Neuronal stem cell (in vitro differentiated cells): ENCODE measurements around the gene CD33.

ENCODE experiments used
- DNase-seq: peaks from one replicate; pipeline ENCODE4 v3.0.0-alpha.2; 2013; ENCODE audit warnings: low spot score
- H2AFZ ChIP-seq: one replicate; pipeline ENCODE4 v1.6.1; 2013; ENCODE audit warnings: mild to moderate bottlenecking, low read length, inconsistent platforms
- H2AK5ac ChIP-seq: 2 replicates; pipeline ENCODE4 v1.6.1; 2013; ENCODE audit warnings: low read depth, mild to moderate bottlenecking, inconsistent platforms, low read length, moderate library complexity, mixed read lengths
- H2BK120ac ChIP-seq: 2 replicates; pipeline ENCODE4 v1.6.1; 2013; ENCODE audit warnings: low read depth, mild to moderate bottlenecking, inconsistent platforms, low read length, moderate library complexity, mixed read lengths
- H2BK12ac ChIP-seq: one replicate; pipeline ENCODE4 v1.6.1; 2013; ENCODE audit warnings: low read length, inconsistent platforms
- H2BK15ac ChIP-seq: 2 replicates; pipeline ENCODE4 v1.6.1; 2013; ENCODE audit warnings: mild to moderate bottlenecking, low read length, inconsistent platforms, mixed read lengths
- H2BK5ac ChIP-seq: one replicate; pipeline ENCODE4 v1.6.1; 2013; ENCODE audit warnings: inconsistent platforms, mild to moderate bottlenecking, low read length, moderate library complexity
- H3K14ac ChIP-seq: one replicate; pipeline ENCODE4 v1.6.1; 2013; ENCODE audit warnings: low read length, inconsistent platforms
- H3K18ac ChIP-seq: 2 replicates; pipeline ENCODE4 v1.6.1; 2013; ENCODE audit warnings: low read length, inconsistent platforms
- H3K23ac ChIP-seq: 2 replicates; pipeline ENCODE4 v1.6.1; 2013; ENCODE audit warnings: low read depth, mild to moderate bottlenecking, mixed read lengths, low read length, inconsistent platforms; ENCODE audit not compliant: poor library complexity
- H3K27ac ChIP-seq: replicated peaks from 3 replicates; pipeline ENCODE4 v1.5.1; 2013; ENCODE audit warnings: low read length, inconsistent platforms
- H3K27me3 ChIP-seq, 3 experiments: 2 replicates each; pipeline ENCODE4 v1.6.1; 2013; ENCODE audit warnings: low read length in 3 of 3, mild to moderate bottlenecking in 2 of 3, inconsistent platforms in 1 of 3, low read depth in 1 of 3, mixed read lengths in 1 of 3, moderate library complexity in 1 of 3; ENCODE audit not compliant: control insufficient read depth in 3 of 3, insufficient read depth in 3 of 3
- H3K36me3 ChIP-seq, 2 donors: replicated peaks in 1 of 2; 2 replicates each; pipeline ENCODE4 v1.6.1; 2013; ENCODE audit warnings: low read length in 2 of 2; ENCODE audit not compliant: control insufficient read depth in 2 of 2, insufficient read depth in 2 of 2
- H3K4ac ChIP-seq: 2 replicates; pipeline ENCODE4 v1.6.1; 2013; ENCODE audit warnings: inconsistent platforms, mild to moderate bottlenecking, low read length, moderate library complexity
- H3K4me1 ChIP-seq, 2 donors: 1 replicate in 1 of 2; 2 replicates in 1 of 2; pipeline ENCODE4 v1.6.1; 2013; ENCODE audit warnings: low read length in 2 of 2, low read depth in 1 of 2; ENCODE audit not compliant: control insufficient read depth in 2 of 2, insufficient read depth in 1 of 2
- H3K4me2 ChIP-seq: one replicate; pipeline ENCODE4 v1.6.1; 2013; ENCODE audit warnings: mild to moderate bottlenecking, low read length, inconsistent platforms; ENCODE audit not compliant: insufficient read depth, poor library complexity, severe bottlenecking
- H3K4me3 ChIP-seq, 2 donors: 2 replicates each; pipeline ENCODE4 v1.5.1; 2013; ENCODE audit warnings: low read length in 2 of 2, mild to moderate bottlenecking in 2 of 2, inconsistent platforms in 1 of 2, moderate library complexity in 1 of 2
- H3K79me1 ChIP-seq: one replicate; pipeline ENCODE4 v1.6.1; 2013; ENCODE audit warnings: low read depth, mild to moderate bottlenecking, inconsistent platforms, low read length, moderate library complexity
- H3K9ac ChIP-seq: one replicate; pipeline ENCODE4 v1.6.1; 2013; ENCODE audit warnings: mild to moderate bottlenecking, low read depth, low read length, inconsistent platforms; ENCODE audit not compliant: poor library complexity
- H3K9me3 ChIP-seq, 2 donors: replicated peaks in 1 of 2; 2 replicates each; pipeline versions ENCODE3 to v1.6.1; 2013; ENCODE audit warnings: low read length in 2 of 2, mild to moderate bottlenecking in 2 of 2, inconsistent platforms in 1 of 2, low read depth in 1 of 2, mixed read lengths in 1 of 2, moderate library complexity in 1 of 2; ENCODE audit not compliant: control insufficient read depth in 2 of 2, insufficient read depth in 1 of 2
- H4K8ac ChIP-seq: one replicate; pipeline ENCODE4 v1.6.1; 2013; ENCODE audit warnings: low read depth, mild to moderate bottlenecking, inconsistent platforms, low read length, moderate library complexity
- H4K91ac ChIP-seq: one replicate; pipeline ENCODE4 v1.6.1; 2013; ENCODE audit warnings: low read length, low read depth, mild to moderate bottlenecking, inconsistent platforms; ENCODE audit not compliant: poor library complexity
- WGBS, 2 donors: extraction: QIAGEN DNeasy Blood & Tissue Kit; methylation state at CpG; one replicate each; pipeline ENCODE4 v1.1.7; 2013; ENCODE audit warnings: missing lambda C conversion rate in 2 of 2, mixed read lengths in 1 of 2; ENCODE audit not compliant: insufficient read length in 2 of 2, insufficient replicate concordance in 1 of 2; ENCODE audit errors: extremely low coverage in 2 of 2; 5-methylcytosine and 5-hydroxymethylcytosine counted together

CD33 gene

DNA sequence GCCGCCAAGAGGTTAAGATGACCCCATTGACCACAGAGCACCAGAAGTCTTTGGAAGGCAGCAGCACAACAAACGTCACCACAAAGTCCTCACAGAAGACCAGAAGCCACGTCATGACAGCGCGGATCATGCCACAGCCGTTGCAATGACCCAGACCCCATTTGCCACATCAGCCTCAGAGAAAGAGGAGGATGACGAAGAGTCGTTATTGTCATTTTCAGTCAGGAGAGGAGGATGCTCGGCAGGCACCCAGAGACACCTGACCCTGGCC is 29.6 kb upstream of the CD33 start:
- no peak overlapping the region for H3K23ac ChIP-seq
- no peak overlapping the region for H3K4me3 ChIP-seq
- no peaks in the 10 kb centered on the region for H3K36me3 ChIP-seq
- H3K79me1 ChIP-seq = no peaks in the 10 kb centered on the region
- no peak overlapping the region for H2AFZ ChIP-seq
- no peak for DNase-seq
- no peak overlapping the region for H4K8ac ChIP-seq
- no peak overlapping the region for H2BK15ac ChIP-seq
- no peak overlapping the region for H3K18ac ChIP-seq
- no peaks in the 10 kb centered on the region for H3K4me1 ChIP-seq
- H3K9ac ChIP-seq = no peak overlapping the region
- H4K91ac ChIP-seq = no peak overlapping the region
- no peak overlapping the region for H3K4me2 ChIP-seq
- no peak overlapping the region for H3K27ac ChIP-seq
- H2BK5ac ChIP-seq = no peak overlapping the region
- H3K27me3 ChIP-seq = peaks cover 0 to 7% (median 0%) of the 10 kb centered on the region in 3 experiments
- H3K9me3 ChIP-seq = no peaks in the 10 kb centered on the region
- no peak overlapping the region for H2AK5ac ChIP-seq
- no peak overlapping the region for H3K14ac ChIP-seq
- WGBS, 2 donors = no CpG with 5 or more reads among the region's 9 CpGs
- H2BK120ac ChIP-seq = no peak overlapping the region
- no peak overlapping the region for H3K4ac ChIP-seq
- H2BK12ac ChIP-seq = no peak overlapping the region

DNA sequence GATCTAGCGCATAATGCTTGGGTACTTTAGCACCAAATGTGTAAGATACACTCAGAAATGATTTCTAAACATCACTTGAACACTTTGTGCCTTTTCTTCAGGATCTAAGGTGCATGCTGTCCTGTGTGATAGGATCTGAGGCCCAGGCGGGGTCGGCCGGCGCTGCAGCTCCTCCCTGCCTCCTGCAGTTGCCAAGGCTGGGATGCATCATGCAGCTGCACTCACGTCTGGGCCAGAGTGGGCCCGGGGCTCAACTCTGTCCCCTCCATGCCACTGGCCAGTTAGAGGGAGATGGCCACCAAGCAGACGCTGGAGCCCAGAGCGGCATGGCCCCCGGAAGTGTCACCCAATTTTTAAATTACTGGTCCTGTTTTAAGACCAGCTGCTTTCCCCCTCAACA is 29.3 kb upstream of the CD33 start:
- no peak overlapping the region for H4K8ac ChIP-seq
- H3K23ac ChIP-seq = no peak overlapping the region
- no peak overlapping the region for H3K4ac ChIP-seq
- H3K27ac ChIP-seq = no peak overlapping the region
- H2AFZ ChIP-seq = no peak overlapping the region
- H3K9me3 ChIP-seq = peaks cover 0 to 3% of the 10 kb centered on the region in 2 donors
- no peaks in the 10 kb centered on the region for H3K79me1 ChIP-seq
- H3K4me1 ChIP-seq = no peaks in the 10 kb centered on the region
- H3K4me3 ChIP-seq = no peak overlapping the region
- no peak overlapping the region for H2AK5ac ChIP-seq
- H3K4me2 ChIP-seq = no peak overlapping the region
- H2BK5ac ChIP-seq = no peak overlapping the region
- no peak overlapping the region for H3K9ac ChIP-seq
- no peak for DNase-seq
- no peak overlapping the region for H4K91ac ChIP-seq
- peak overlapping the region; percentile 48 for H3K14ac ChIP-seq
- no peak overlapping the region for H2BK12ac ChIP-seq
- no peak overlapping the region for H2BK15ac ChIP-seq
- WGBS, 2 donors = no CpG with 5 or more reads among the region's 10 CpGs
- no peak overlapping the region for H2BK120ac ChIP-seq
- peaks cover 0 to 10% (median 0%) of the 10 kb centered on the region in 3 experiments for H3K27me3 ChIP-seq
- H3K36me3 ChIP-seq = no peaks in the 10 kb centered on the region
- H3K18ac ChIP-seq = no peak overlapping the region

DNA sequence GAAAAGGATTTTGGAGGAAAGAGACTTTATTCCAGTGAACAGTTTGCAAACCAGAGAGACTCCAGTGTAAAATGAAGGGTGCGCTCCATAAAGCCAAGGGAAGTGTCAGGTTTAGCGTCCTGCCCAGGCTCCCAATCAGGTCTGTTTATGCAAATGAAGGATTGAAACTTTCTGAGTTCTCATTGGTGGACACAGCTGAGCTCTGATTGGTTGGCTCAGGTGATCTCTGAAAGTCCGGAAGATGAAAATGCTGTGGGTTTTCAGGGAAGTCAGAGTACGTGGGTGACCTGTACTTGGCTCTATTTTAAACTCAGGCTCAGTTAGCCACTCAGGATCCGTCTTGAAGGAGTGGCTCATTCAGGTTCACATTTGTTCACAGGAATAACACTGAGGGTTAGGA is 28.7 kb upstream of the CD33 start:
- Histone ChIP-seq H3K4me3 (no peak overlapping the region), H2AFZ (no peak overlapping the region), H4K8ac (no peak overlapping the region), H3K23ac (no peak overlapping the region), H2BK15ac (no peak overlapping the region), H2AK5ac (no peak overlapping the region), H3K4me1 (no peaks in the 10 kb centered on the region), H4K91ac (no peak overlapping the region), H3K27me3 (peaks cover 0 to 10% (median 0%) of the 10 kb centered on the region in 3 experiments), H3K14ac (no peak overlapping the region), H3K9me3 (peaks cover 0 to 3% of the 10 kb centered on the region in 2 donors), H3K4ac (no peak overlapping the region), H3K27ac (no peak overlapping the region), H3K36me3 (no peaks in the 10 kb centered on the region), H2BK120ac (no peak overlapping the region), H3K18ac (no peak overlapping the region), H2BK12ac (no peak overlapping the region), H3K79me1 (no peaks in the 10 kb centered on the region), H3K4me2 (no peak overlapping the region), H3K9ac (no peak overlapping the region), H2BK5ac (no peak overlapping the region)
- WGBS, 2 donors = no CpG with 5 or more reads among the region's 5 CpGs
- no peak for DNase-seq

DNA sequence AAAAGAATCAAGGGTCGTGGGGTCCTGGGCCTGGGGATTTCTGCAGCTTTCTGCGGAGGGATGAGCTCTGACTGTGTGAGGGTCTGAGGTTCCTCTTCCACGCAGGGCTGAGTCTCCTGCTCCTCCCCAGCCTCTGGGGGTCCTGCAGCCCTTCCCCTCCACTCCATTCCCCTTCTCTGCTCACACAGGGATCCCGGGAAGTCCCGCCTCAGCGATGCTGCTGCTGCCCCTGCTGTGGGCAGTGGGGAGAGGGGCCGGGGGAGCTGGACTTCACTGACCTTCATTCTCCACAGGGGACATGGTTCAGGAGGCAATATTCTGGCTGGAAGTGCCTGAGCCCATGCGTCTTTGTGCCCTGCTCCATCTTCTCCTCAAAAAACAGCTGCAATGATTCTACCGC is 26.2 kb upstream of the CD33 start:
- H3K4me1 ChIP-seq = no peaks in the 10 kb centered on the region
- peaks cover 0 to 13% (median 0%) of the 10 kb centered on the region in 3 experiments for H3K27me3 ChIP-seq
- no peak overlapping the region for H2AFZ ChIP-seq
- no peaks in the 10 kb centered on the region for H3K36me3 ChIP-seq
- H2AK5ac ChIP-seq = no peak overlapping the region
- DNase-seq = no peak
- H3K4ac ChIP-seq = no peak overlapping the region
- no peak overlapping the region for H4K8ac ChIP-seq
- peaks cover 0 to 3% of the 10 kb centered on the region in 2 donors for H3K9me3 ChIP-seq
- no peak overlapping the region for H3K4me3 ChIP-seq
- no peak overlapping the region for H2BK12ac ChIP-seq
- H2BK120ac ChIP-seq = no peak overlapping the region
- H2BK15ac ChIP-seq = no peak overlapping the region
- H3K4me2 ChIP-seq = no peak overlapping the region
- peak overlapping the region; percentile 48 for H3K18ac ChIP-seq
- no peak overlapping the region for H3K27ac ChIP-seq
- no peak overlapping the region for H3K23ac ChIP-seq
- H2BK5ac ChIP-seq = no peak overlapping the region
- peak overlapping the region; percentile 38 for H3K14ac ChIP-seq
- H3K9ac ChIP-seq = no peak overlapping the region
- peaks cover 2% of the 10 kb centered on the region for H3K79me1 ChIP-seq
- WGBS, 2 donors = no CpG with 5 or more reads among the region's 9 CpGs
- no peak overlapping the region for H4K91ac ChIP-seq
